SK-N-SH (cell line): ENCODE results near the gene LDLR. TPM values are rescaled to one million over a fixed set of nuclear protein-coding genes. Genes with fewer than 3 reads are reported as not detected.

Source experiments
- CTCF ChIA-PET: fragments of 300-600, 350-600 bp; formaldehyde crosslinking; extraction: SDS; loops from one replicate; lab custom pipeline; 2021; lab: Yijun Ruan, JAX
- POLR2A ChIA-PET: fragments of 350-600 bp; sonication (Branson Sonifier 250); formaldehyde crosslinking; extraction: SDS; loops from one replicate; lab custom pipeline; 2020; ENCODE audit warnings: antibody characterized with exemption, inconsistent platforms; lab: Yijun Ruan, JAX
- DNase-seq: peaks from one replicate; pipeline ENCODE4 v3.0.0; 2012
- H2AFZ ChIP-seq: fragments of 200-600 bp; sonication (generic); 2 replicates; pipeline ENCODE4 v1.8.1; 2016; ENCODE audit warnings: antibody characterized with exemption, mild to moderate bottlenecking, low read depth
- H3F3A ChIP-seq: fragments of 200-600 bp; sonication (generic); replicated peaks from 2 replicates; pipeline ENCODE3; 2016; ENCODE audit warnings: antibody characterized with exemption, mild to moderate bottlenecking; ENCODE audit not compliant: insufficient read depth
- H3K27ac ChIP-seq, 2 experiments: fragments of 200-500 bp in 1 of 2; fragments of 200-600 bp in 1 of 2; sonication (Bioruptor generic) in 1 of 2; sonication (generic), shearing (Covaris generic) in 1 of 2; 2 replicates each; pipeline versions ENCODE4 v1.5.1 to v1.6.1; 2014 to 2016; ENCODE audit warnings: low read depth in 2 of 2, inconsistent platforms in 1 of 2, low read length in 1 of 2, mild to moderate bottlenecking in 1 of 2, mixed read lengths in 1 of 2
- H3K27me3 ChIP-seq: fragments of 200-600 bp; sonication (generic), shearing (Covaris generic); 2 replicates; pipeline ENCODE4 v1.6.1; 2016; ENCODE audit warnings: mixed run types; ENCODE audit not compliant: insufficient read depth
- H3K36me3 ChIP-seq, 2 experiments: fragments of 200-500 bp in 1 of 2; fragments of 200-600 bp in 1 of 2; sonication (Bioruptor generic) in 1 of 2; sonication (generic) in 1 of 2; replicated peaks in 1 of 2; 2 replicates each; pipeline versions ENCODE3 to v1.5.1; 2014 to 2016; ENCODE audit warnings: low read length in 1 of 2, mild to moderate bottlenecking in 1 of 2; ENCODE audit not compliant: insufficient read depth in 2 of 2, control insufficient read depth in 1 of 2
- H3K4me1 ChIP-seq, 2 experiments: fragments of 200-500 bp in 1 of 2; fragments of 200-600 bp in 1 of 2; sonication (Bioruptor generic) in 1 of 2; sonication (generic), shearing (Covaris generic) in 1 of 2; 2 replicates each; pipeline versions ENCODE4 v1.5.1 to v1.6.1; 2014 to 2016; ENCODE audit warnings: low read depth in 1 of 2, low read length in 1 of 2, mixed run types in 1 of 2; ENCODE audit not compliant: insufficient read depth in 2 of 2, control insufficient read depth in 1 of 2
- H3K4me2 ChIP-seq: fragments of 200-600 bp; sonication (generic), shearing (Covaris generic); 2 replicates; pipeline ENCODE4 v1.6.1; 2017; ENCODE audit warnings: mixed run types
- H3K4me3 ChIP-seq, 2 experiments: fragments of 200-500 bp in 1 of 2; fragments of 200-600 bp in 1 of 2; sonication (Bioruptor generic) in 1 of 2; sonication (generic), shearing (Covaris generic) in 1 of 2; 2 replicates each; pipeline versions ENCODE4 v1.5.1 to v1.8.1; 2014 to 2016; ENCODE audit warnings: low read depth in 2 of 2, inconsistent platforms in 1 of 2, low read length in 1 of 2, mild to moderate bottlenecking in 1 of 2, mixed read lengths in 1 of 2, moderate library complexity in 1 of 2
- H3K79me2 ChIP-seq: fragments of 200-600 bp; sonication (generic); 2 replicates; pipeline ENCODE4 v1.8.1; 2017; ENCODE audit warnings: mild to moderate bottlenecking; ENCODE audit not compliant: insufficient read depth
- H3K9ac ChIP-seq: fragments of 200-600 bp; sonication (generic); 2 replicates; pipeline ENCODE4 v1.6.1; 2017; ENCODE audit warnings: mixed run types
- H3K9me2 ChIP-seq: fragments of 200-600 bp; sonication (generic); 2 replicates; pipeline ENCODE4 v1.6.1; 2017; ENCODE audit warnings: mixed run types
- H3K9me3 ChIP-seq: fragments of 200-600 bp; sonication (generic); 2 replicates; pipeline ENCODE4 v1.6.1; 2017; ENCODE audit warnings: mixed run types, mild to moderate bottlenecking, moderate library complexity
- H4K20me1 ChIP-seq: fragments of 200-600 bp; sonication (generic); 2 replicates; pipeline ENCODE4 v1.6.1; 2017; ENCODE audit warnings: mild to moderate bottlenecking, mixed run types; ENCODE audit not compliant: insufficient read depth
- CTCF ChIP-seq: fragments of 200-600 bp; sonication (generic); IDR thresholded peaks from 2 replicates; pipeline ENCODE4 v1.6.1; 2017; ENCODE audit warnings: antibody characterized with exemption, mild to moderate bottlenecking, moderate library complexity
- FOXJ3 ChIP-seq: sonication (generic); formaldehyde crosslinking; IDR thresholded peaks from 2 replicates; pipeline ENCODE4 v1.5.1; 2020; ENCODE audit warnings: mild to moderate bottlenecking, missing genetic modification reagents
- GABPA ChIP-seq: IDR thresholded peaks from 2 replicates; pipeline ENCODE4 v1.4.0; 2012; ENCODE audit warnings: low read depth, mild to moderate bottlenecking
- PBX3 ChIP-seq: IDR thresholded peaks from 2 replicates; pipeline ENCODE4; 2012
- POLR2AphosphoS5 ChIP-seq: IDR thresholded peaks from 2 replicates; pipeline ENCODE4 v1.6.1; 2012; ENCODE audit warnings: low read depth, low read length
- REST ChIP-seq: IDR thresholded peaks from 2 replicates; pipeline ENCODE4 v1.6.1; 2012; ENCODE audit warnings: mild to moderate bottlenecking, low read depth, low read length, moderate library complexity
- RFX5 ChIP-seq: IDR thresholded peaks from 2 replicates; pipeline ENCODE4 v1.6.1; 2012; ENCODE audit warnings: mild to moderate bottlenecking, improper control_type of control experiment, low read length
- RXRA ChIP-seq: IDR thresholded peaks from 2 replicates; pipeline ENCODE4 v1.4.0; 2012; ENCODE audit warnings: low read depth, mild to moderate bottlenecking, borderline replicate concordance
- SMC3 ChIP-seq: IDR thresholded peaks from 2 replicates; pipeline ENCODE4 v1.6.1; 2012; ENCODE audit warnings: low read depth, low read length, improper control_type of control experiment
- TCF12 ChIP-seq: IDR thresholded peaks from 2 replicates; pipeline ENCODE4 v1.4.0; 2012
- USF1 ChIP-seq: IDR thresholded peaks from 2 replicates; pipeline ENCODE4 v1.4.0; 2012; ENCODE audit warnings: low read depth, borderline replicate concordance
- WGBS: methylation state at CpG from one replicate; pipeline ENCODE4 v1.1.6; 2017; ENCODE audit warnings: low lambda C conversion rate; 5-methylcytosine and 5-hydroxymethylcytosine counted together
- polyA plus RNA-seq, 3 experiments: library from polyadenylated mRNA; depleted of rRNA; stranded (reverse); fragments of >200 nt; gene quantifications; 2 replicates each; pipeline ENCODE4 v1.2.3, GENCODE V29; 2012

The LDLR gene
- polyA plus RNA-seq, 1 of the 3 experiments (the other 2 are of a cell fraction), result 25.1 TPM

GRCh38 chr19:11113140-11113708 lies 24.0 kb downstream of the LDLR start:
- Histone ChIP-seq H3K9me2 (no peaks in the 10 kb centered on the region), H3K79me2 (no peaks in the 10 kb centered on the region), H3K9ac (no peak overlapping the region), H2AFZ (no peak overlapping the region), H3K27me3 (no peaks in the 10 kb centered on the region), H3K9me3 (no peaks in the 10 kb centered on the region), H3K4me3 (no peak overlapping the region), H3K27ac (no peak overlapping the region), H3K36me3 (peaks cover 25 to 36% of the 10 kb centered on the region in 2 experiments), H3K4me1 (no peaks in the 10 kb centered on the region), H3F3A (no peaks in the 10 kb centered on the region), H3K4me2 (no peak overlapping the region), H4K20me1 (no peaks in the 10 kb centered on the region)
- ChIA-PET CTCF (interaction anchor here (1.2 to 1.7 kb wide), 3 partner anchors 13 to 25 kb away, joined by 4 to 9 read pairs (median 8); no protein-coding TSS in a partner anchor), POLR2A (no interaction called here)
- no peak for TF ChIP-seq PBX3
- TF ChIP-seq RXRA, result no peak
- TF ChIP-seq SMC3, result no peak
- no peak for TF ChIP-seq RFX5
- TF ChIP-seq TCF12, result no peak
- no peak for TF ChIP-seq FOXJ3 (CRISPR knock-in tag)
- TF ChIP-seq CTCF, result no peak
- no peak for TF ChIP-seq POLR2AphosphoS5
- TF ChIP-seq REST, result no peak
- no peak for TF ChIP-seq GABPA
- no peak for TF ChIP-seq USF1
- WGBS, result over 99% methylated on average over 17 of the region's 27 CpGs
- DNase-seq, result no peak
